DMS 273 (cell line): ENCODE measurements around the gene DNAH7.
"Not testable (repeated sequence)": the region's sequence is repeated elsewhere in the genome, so short reads cannot be mapped to it uniquely, and the experiment has no call there.

ENCODE experiments used
- DNase-seq: peaks from one replicate; lab custom pipeline; 2025; ENCODE audit not compliant: unreplicated experiment; lab: John Stamatoyannopoulos, UW

Gene DNAH7

DNA sequence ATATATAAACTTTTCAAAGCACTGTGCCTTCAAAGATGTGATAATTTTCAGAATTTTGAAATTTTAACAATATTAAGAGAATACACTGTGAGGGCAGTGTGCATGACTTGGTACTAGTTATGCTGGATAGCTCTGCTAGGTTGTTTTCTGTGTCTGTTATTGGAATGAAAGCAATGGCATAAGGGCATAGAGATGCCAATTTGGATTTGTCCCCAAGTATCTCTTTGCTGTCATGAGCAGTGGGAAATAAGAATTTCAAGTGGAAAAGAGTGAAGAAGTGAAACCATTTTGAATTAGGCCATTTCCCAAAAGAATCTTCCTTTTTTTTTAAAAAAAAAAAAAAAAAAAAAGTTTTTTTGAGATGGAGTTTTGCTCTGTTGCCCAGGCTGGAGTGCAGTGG, 334.8 kb downstream of the DNAH7 start:
- DNase-seq = no peak

DNA sequence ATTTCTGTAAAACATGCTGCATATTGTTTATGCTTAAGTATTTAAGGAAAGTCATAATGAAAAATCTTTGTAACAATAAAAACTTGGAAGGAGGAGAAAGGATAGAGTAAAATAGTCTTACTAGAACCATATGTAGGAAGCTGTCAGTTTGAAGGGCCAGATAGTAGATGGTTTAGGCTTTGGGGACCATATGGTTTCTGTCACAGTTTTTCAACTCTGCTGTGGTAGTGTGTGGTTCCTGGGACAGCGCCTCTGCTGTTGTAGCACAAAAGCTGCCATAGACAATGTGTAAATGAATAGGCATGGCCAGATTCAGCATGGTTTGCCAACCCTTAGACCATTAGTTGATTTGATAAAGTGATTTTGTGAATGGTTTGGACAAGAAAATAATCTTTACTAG, 336.1 kb downstream of the DNAH7 start:
- DNase-seq = no peak

DNA sequence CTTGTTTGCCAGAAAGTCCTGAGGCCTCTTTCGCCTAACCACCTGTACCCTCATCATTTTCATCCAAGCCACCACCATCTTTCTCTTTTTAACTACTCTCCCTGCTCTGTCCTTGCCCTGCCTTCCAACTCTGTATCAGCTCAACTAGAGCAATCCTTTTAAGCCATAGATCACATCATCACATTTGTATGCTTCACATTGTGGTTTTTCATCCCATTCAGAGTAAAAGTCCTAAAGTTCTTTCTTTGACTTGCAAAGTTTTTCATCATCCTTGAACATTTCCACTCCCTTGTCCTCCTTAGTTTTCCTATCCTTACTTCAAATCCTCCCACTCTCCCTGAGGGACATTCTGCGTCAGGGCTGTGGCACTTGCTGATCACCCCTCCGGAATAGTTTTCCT, 337.7 kb downstream of the DNAH7 start:
- DNase-seq = no peak

DNA sequence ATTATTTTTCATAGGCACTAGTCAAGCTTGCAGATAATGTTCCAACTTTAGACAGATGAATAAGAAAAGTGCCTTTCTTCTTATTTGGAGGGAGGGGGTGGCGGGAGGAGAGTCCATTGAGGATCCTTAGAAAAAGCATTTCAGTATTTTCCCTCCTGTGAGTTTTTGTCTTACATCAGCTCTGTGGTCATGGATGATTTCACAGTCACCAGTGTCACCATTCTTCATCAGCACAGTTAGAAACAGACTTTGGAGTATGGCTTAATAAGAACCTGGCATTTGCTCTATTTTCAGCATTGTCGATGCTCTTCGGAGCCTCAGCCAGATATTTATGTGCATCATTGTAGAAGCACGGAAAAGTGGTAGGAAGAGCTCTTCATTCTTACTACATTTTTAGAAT, 341.5 kb downstream of the DNAH7 start:
- DNase-seq = no peak

DNA sequence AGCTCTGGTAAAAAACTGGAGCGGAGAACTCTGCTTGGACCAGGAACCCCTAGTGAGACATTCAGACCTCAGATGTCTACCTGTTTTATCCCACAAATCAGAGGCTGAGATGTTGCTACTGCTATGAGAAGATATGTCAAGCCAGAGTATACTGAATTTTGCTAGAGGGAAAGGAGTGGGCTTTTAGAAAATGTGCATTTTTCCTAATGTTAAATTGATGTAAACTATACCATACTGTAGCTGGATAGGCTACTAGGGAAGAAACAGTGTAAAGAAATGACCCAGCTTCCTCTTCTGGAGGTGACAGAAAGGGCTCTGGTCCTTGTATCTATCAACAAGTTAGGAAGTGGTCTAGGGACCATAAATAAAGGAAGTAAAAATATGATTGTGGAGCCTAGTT, 346.6 kb downstream of the DNAH7 start:
- DNase-seq = no peak

DNA sequence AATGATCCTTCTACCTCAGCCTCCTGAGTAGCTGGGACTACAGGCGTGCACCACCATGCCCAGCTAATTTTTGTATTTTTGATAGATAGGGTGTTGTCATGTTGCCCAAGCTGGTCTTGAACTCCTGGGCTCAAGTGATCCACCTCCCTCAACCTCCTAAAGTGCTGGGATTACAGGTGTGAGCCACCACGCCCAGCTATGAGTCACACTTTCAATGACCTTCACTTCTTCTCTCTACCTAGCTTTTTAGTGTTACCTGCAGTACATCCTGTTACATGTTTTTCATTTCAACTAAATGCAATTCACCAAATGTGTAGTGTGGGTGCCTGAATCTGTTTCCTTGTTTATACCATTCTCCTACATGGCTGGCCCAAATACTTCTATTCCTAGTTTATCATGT, 347.6 kb downstream of the DNAH7 start:
- DNase-seq = no peak

DNA sequence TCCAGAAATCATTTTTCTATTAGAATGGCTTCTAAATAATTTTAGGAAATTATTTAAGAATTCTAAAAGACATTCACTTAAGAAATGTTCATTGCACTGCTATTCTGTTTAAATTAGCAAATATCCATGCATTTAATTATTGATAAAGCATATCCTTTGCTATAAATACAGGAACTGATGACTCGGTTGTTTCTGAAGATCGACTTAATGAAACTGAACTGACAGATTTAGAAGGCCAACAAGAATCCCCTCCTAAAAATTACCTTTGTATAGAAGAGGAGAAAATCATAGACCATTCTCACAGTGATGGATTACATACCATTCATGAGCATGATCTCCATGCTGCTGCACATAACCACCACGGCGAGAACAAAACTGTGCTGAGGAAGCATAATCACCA, 352.2 kb downstream of the DNAH7 start:
- DNase-seq = no peak

DNA sequence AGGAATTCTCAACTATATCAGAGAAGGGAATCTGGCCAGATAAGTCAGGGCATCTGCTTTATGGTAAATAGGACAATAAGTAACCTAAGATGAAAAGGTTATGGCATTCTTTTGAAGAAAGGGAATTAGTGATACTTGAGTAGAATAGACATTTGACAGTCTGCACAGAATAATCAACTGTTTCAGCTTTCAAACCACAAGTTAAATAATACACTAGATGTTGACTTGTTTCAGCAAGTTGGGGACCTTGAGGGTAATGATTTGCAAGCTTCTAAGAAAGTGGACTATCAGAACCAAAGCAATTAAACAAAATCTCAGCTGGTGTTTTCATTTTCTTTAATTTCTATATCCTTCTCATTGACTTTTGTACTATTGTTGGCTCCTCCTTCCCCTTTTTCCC, 357.2 kb downstream of the DNAH7 start:
- no peak for DNase-seq

DNA sequence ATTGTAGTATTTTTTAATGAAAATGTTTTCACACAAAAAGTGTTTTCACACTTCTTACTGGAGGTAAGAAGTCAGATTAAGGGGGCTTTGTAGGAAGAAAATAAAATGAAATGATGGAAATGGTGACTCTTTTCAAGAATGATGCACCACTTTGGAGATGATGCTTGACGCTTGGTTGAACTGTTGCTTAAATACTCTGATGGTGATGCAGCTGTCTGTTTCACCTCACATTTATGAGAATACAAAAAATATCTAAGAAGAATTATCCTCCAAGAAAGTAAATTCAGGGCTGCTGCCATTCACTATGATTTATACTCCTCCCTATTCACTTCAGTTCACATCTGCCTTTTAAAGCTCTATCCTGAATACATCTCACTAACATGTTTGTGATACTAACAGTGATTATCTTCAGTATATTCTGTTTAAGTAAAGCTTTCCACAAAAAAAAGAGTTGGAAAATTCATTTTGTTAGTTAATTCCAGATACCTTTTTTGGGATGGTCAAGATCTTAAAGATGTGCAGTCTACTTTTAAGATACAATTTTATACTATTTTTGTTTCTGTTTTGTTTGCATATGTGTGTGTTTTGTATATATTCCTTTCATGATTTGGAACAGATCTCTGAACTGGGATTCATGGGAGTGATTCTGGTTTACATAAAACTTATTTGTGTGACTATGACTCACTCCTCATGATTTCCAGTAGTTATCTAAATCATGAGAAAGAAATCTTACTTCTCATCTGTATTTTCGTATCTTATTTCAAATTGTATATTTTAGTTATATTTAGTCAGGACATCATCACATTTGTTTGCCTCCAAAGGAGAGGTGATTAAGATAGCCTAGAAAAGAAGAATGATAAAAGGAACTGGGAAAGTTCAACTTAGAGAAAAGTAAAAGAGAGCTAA, 358.5 kb downstream of the DNAH7 start:
- no peak for DNase-seq

DNA sequence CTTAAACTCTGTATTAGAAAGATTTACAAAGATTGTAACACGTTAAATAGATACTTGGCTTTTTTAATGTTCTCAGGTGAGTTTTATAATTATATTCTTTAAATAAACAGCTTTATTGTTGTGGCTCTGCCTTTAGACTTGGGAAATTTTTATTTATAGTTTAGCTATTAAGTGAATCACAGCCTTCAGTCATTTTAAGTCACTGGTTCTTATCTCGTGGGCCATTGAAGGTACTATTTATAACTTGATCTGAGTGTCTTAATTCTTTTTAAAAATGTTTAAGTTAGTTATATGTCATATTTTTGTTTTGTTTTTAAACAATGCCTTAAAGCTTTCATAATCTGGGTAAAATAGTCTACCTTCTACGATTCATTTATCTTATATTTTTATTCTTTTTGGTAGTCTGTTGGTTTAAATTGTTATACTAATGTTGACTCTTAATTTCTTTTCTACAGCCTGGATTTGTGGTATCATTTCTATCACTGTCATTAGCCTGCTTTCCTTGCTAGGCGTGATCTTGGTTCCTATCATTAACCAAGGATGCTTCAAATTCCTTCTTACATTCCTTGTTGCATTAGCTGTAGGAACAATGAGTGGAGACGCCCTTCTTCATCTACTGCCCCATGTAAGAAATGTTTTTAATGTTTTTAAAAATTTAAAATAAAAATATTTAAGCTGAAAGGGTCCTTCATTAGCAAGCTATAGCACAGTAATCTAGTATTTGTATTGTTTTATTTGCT, 362.3 kb downstream of the DNAH7 start:
- no peak for DNase-seq

DNA sequence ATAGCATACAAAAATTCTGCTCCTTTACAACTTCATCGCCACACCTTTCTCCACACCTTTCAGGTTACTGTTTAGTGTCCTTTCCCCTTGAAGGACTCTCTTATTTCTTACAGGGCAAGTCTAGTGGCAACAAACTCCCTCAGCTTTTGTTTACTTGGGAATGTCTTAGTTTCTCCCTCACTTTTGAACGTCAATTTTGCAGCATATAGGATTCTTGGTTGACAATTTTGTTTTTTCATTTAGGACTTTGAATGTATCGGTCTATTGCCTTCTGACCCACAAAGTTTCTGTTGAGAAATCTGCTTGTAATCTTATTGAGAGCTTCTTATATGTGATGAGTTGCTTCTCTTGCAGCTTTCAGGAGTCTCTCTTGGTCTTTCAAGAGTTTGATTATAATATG, 368.2 kb downstream of the DNAH7 start:
- no peak for DNase-seq

DNA sequence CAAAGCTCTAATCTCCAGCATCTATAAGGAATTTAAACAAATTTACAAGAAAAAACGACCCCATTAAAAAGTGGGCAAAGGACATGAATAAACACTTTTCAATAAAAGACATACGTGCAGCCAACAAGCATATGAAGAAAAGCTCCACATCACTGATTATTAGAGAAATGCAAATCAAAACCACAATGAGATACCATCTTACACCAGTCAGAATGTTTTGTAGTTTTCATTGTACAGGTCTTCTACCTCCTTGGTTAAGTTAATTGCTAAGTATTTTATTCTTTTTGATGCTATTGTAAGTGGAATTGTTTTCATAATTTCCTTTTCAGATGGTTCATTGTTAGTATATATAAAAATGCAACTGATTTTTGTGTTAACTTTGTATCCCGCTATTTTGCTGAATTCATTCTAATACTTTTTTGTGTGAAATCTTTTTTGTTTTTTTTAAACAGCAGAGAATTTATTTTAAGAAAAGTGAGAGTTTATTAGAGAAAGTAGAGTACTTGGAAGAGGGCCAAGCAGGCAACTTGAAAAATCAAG, 370.9 kb downstream of the DNAH7 start:
- no peak for DNase-seq

DNA sequence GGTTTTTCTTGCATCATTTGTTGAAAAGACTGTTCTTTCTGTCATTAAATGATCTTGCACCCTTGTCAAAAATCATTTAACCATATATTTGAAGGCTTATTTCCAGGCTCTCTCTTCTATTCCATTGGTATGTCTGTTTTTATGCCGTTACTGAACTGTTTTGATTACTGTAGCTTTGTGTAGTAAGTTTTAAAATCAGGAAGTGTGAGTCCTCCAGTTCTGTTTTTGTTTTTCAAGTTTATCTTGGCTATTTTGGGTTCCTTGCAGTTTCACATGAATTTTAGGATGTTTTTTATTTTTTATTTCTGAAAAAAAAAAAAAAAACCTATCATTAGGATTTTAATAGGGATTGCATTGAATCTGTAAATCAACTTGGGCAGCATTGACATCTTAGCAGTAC, 372.6 kb downstream of the DNAH7 start:
- DNase-seq = no peak

DNA sequence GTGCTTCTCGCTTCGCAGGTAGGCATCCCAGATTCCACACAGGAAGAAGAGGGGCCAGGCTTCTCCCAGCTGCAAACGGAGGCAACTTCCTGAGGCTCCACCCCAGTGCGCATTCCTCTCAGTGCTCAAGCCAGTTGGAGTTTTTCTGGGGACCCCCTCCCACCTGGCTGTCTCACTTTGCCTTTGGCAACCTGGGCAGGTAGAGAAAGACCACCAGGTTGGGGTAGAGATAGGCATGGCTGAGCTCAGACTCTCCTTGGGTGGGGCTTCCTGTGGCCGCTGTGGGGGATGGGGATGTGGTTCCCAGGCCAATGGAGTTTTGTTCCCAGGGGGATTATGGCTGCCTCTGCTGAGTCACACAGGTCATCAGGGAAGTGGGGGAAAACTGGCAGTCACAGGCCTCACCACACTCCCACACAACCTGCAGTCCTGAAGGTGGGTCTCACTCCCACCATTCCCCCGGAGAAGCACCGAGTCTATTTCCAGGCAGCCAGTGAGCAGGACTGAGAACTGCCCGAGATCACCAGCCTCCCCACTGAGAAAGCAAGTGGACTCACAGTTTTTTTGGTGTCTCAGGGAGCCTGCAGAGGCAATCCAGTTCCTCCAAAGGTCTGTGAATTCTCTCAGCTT, 373.5 kb downstream of the DNAH7 start:
- DNase-seq = no peak

DNA sequence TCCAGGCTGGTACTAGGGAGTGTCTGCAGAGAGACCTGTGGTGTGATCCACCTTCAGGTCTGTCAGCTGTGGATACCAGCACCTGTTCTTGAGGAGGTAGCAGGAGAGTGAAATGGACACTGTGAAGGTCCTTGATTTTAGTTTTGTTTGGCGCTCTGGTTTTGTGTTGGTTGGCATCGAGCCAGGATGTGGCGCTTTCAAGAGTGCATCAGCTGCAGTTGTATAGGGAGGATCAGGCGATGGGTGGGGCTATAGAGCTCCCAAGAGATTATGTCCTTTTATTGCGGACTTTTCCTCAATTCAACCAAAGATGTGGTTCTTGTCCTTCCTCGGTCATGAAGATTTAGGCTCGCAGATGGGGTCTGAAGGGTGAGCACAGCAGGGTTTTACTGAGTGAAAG, 374.1 kb downstream of the DNAH7 start:
- DNase-seq = no peak

DNA sequence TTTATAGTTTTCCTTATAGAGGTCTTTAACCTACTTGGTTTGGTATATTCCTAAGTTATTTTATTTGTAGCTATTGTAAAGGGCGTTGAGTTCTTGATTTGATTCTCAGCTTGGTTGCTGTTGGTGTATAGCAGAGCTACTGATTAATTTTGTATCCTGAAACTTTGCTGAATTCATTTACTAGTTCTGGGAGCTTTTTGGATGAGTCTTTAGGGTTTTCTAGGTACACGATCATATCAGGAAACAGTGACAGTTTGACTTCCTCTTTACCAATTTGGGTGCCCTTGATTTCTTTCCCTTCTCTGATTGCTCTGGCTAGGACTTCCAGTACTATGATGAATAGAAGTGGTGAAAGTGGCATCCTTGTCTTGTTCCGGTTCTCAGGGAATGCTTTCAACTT, 376.1 kb downstream of the DNAH7 start:
- DNase-seq = not testable (repeated sequence)
